Endothelial cell of umbilical vein (primary cell): ENCODE data around the gene GPS1. TPM values are rescaled to one million over a fixed set of nuclear protein-coding genes. Genes with fewer than 3 reads are reported as not detected.

Experiments
- BruUV-seq: library from RNA; stranded (reverse); fragments of 400-500 nt; replicated peaks from 2 replicates; lab custom pipeline; 2021; lab: Mats Ljungman, UMichigan
- CTCF ChIA-PET: fragments of 300-600, 350-600 bp; sonication (Branson Sonifier 250); formaldehyde crosslinking; loops from one replicate; lab custom pipeline; 2021; ENCODE audit warnings: antibody characterized with exemption, inconsistent platforms; lab: Charles Lee
- POLR2A ChIA-PET: fragments of 300-600, 350-600 bp; sonication (Branson Sonifier 250); formaldehyde crosslinking; loops from one replicate; lab custom pipeline; 2021; ENCODE audit warnings: antibody characterized with exemption, inconsistent platforms; lab: Charles Lee
- DNase-seq: peaks from one replicate; pipeline ENCODE4 v3.0.0-alpha.2; 2011; ENCODE audit warnings: low read depth, low spot score
- FAIRE-seq: peaks from 2 replicates; lab custom pipeline; 2011; peaks lifted over from hg19 to GRCh38; lab: Jason Lieb, UNC
- H2AFZ ChIP-seq: 2 replicates; pipeline ENCODE4 v1.6.0; 2012; ENCODE audit warnings: low read depth, low read length, control low read depth, inconsistent platforms
- H3K27ac ChIP-seq: 2 replicates; pipeline ENCODE4 v1.5.1; 2011; ENCODE audit warnings: low read depth, mild to moderate bottlenecking, control low read depth, low read length, moderate library complexity; ENCODE audit not compliant: insufficient read depth
- H3K27me3 ChIP-seq, 2 experiments: 2 replicates each; pipeline versions ENCODE4 v1.6.0 to v1.6.1; 2011; ENCODE audit warnings: low read length in 2 of 2, mixed read lengths in 1 of 2; ENCODE audit not compliant: control insufficient read depth in 2 of 2, insufficient read depth in 2 of 2
- H3K36me3 ChIP-seq, 2 experiments: 2 replicates in 1 of 2; 3 replicates in 1 of 2; pipeline ENCODE4 v1.5.1; 2011; ENCODE audit warnings: low read length in 2 of 2, mild to moderate bottlenecking in 1 of 2, moderate library complexity in 1 of 2; ENCODE audit not compliant: control insufficient read depth in 2 of 2, insufficient read depth in 2 of 2; ENCODE audit errors: extremely low read depth in 1 of 2
- H3K4me1 ChIP-seq: 3 replicates; pipeline ENCODE4 v1.5.1; 2011; ENCODE audit warnings: mild to moderate bottlenecking, low read length; ENCODE audit not compliant: control insufficient read depth, insufficient read depth; ENCODE audit errors: extremely low read depth
- H3K4me2 ChIP-seq: 2 replicates; pipeline ENCODE4 v1.6.1; 2011; ENCODE audit warnings: low read length, control low read depth, mixed read lengths; ENCODE audit not compliant: insufficient read depth
- H3K4me3 ChIP-seq, 3 experiments: fragments of 200-600 bp in 1 of 3; sonication (generic), shearing (Covaris generic) in 1 of 3; replicated peaks in 1 of 3; 2 replicates each; pipeline ENCODE4 v1.5.1; 2011 to 2016; ENCODE audit warnings: control low read depth in 3 of 3, low read length in 3 of 3, mild to moderate bottlenecking in 2 of 3, inconsistent platforms in 1 of 3, low read depth in 1 of 3, moderate library complexity in 1 of 3; ENCODE audit not compliant: insufficient read depth in 1 of 3
- H3K79me2 ChIP-seq: 2 replicates; pipeline ENCODE4 v1.6.0; 2012; ENCODE audit warnings: low read length, inconsistent platforms; ENCODE audit not compliant: control insufficient read depth, insufficient read depth
- H3K9ac ChIP-seq: replicated peaks from 2 replicates; pipeline ENCODE3; 2011; ENCODE audit warnings: low read length, control low read depth; ENCODE audit not compliant: insufficient read depth; ENCODE audit errors: extremely low read depth
- H3K9me1 ChIP-seq: replicated peaks from 3 replicates; pipeline ENCODE4 v1.6.0; 2011; ENCODE audit warnings: mild to moderate bottlenecking, low read length; ENCODE audit not compliant: control insufficient read depth, insufficient read depth; ENCODE audit errors: extremely low read depth
- H3K9me3 ChIP-seq: replicated peaks from 2 replicates; pipeline ENCODE4 v1.5.1; 2012; ENCODE audit warnings: low read length, inconsistent platforms; ENCODE audit not compliant: control insufficient read depth, insufficient read depth
- H4K20me1 ChIP-seq: replicated peaks from 2 replicates; pipeline ENCODE3; 2011; ENCODE audit warnings: mild to moderate bottlenecking, low read length; ENCODE audit not compliant: control insufficient read depth, insufficient read depth; ENCODE audit errors: extremely low read depth
- CTCF ChIP-seq, 2 donors: IDR thresholded peaks; 1 replicate in 1 of 2; 2 replicates in 1 of 2; pipeline ENCODE4 v1.5.1; 2011; ENCODE audit warnings: low read length in 2 of 2, mild to moderate bottlenecking in 2 of 2, moderate library complexity in 2 of 2, control low read depth in 1 of 2, inconsistent platforms in 1 of 2, low read depth in 1 of 2; ENCODE audit not compliant: insufficient read depth in 1 of 2; ENCODE audit errors: extremely low read depth in 1 of 2
- EZH2 ChIP-seq: IDR thresholded peaks from 2 replicates; pipeline ENCODE4 v1.6.1; 2012; ENCODE audit warnings: borderline replicate concordance, low read depth, mild to moderate bottlenecking, moderate library complexity, low read length, inconsistent platforms; ENCODE audit not compliant: severe bottlenecking
- FOS ChIP-seq: IDR thresholded peaks from 2 replicates; pipeline ENCODE4 v1.6.1; 2011; ENCODE audit warnings: mild to moderate bottlenecking, low read length, moderate library complexity, borderline replicate concordance; ENCODE audit not compliant: insufficient read depth
- GATA2 ChIP-seq: IDR thresholded peaks from 2 replicates; pipeline ENCODE4 v1.7.0; 2011; ENCODE audit warnings: low read depth, mild to moderate bottlenecking, moderate library complexity, mixed read lengths, low read length; ENCODE audit not compliant: insufficient read length, insufficient read depth
- JUN ChIP-seq: IDR thresholded peaks from 2 replicates; pipeline ENCODE4 v1.6.1; 2011; ENCODE audit warnings: borderline replicate concordance, low read depth; ENCODE audit not compliant: insufficient read length, insufficient read depth
- MYC ChIP-seq: IDR thresholded peaks from one replicate; pipeline ENCODE4 v1.6.1; 2011; ENCODE audit warnings: mild to moderate bottlenecking, low read depth, low read length
- POLR2A ChIP-seq: IDR thresholded peaks from 2 replicates; pipeline ENCODE4 v1.6.1; 2012; ENCODE audit warnings: low read depth, mild to moderate bottlenecking, control low read depth, low read length
- POLR2AphosphoS5 ChIP-seq: IDR thresholded peaks from 2 replicates; pipeline ENCODE4 v1.6.1; 2012; ENCODE audit warnings: low read depth, mild to moderate bottlenecking, control low read depth, low read length, moderate library complexity; ENCODE audit not compliant: insufficient read depth
- dilution Hi-C: fragments of 300-500 bp; cut with MboI; formaldehyde crosslinking; loops from one replicate; pipeline ENCODE4 v1.15.0; 2019; ENCODE audit warnings: low sequenced_read_pairs; ENCODE audit not compliant: extremely low pct_ligation_motif_present
- intact Hi-C: fragments of 100-400 bp; cut with micrococcal nuclease; formaldehyde crosslinking; loops from one replicate; pipeline ENCODE4 v1.10.0; 2022
- polyA plus RNA-seq, 4 experiments: library from polyadenylated mRNA; depleted of rRNA in 3 of 4; stranded (reverse) in 3 of 4; unstranded in 1 of 4; fragments of >200 nt; gene quantifications; 2 replicates each; pipeline versions ENCODE4 v1.2.1 to v1.2.3, GENCODE V29; 2011 to 2012; ENCODE audit warnings: missing spikeins in 1 of 4
- total RNA-seq: library from RNA; stranded (reverse); gene quantifications from 2 replicates; pipeline ENCODE4 v1.2.3, GENCODE V29; 2021
- TF ChIP-seq, protein P1 (sequence below): IDR thresholded peaks from 2 replicates; pipeline ENCODE4 v1.6.1; 2011; ENCODE audit not compliant: insufficient read depth, insufficient read length

GPS1 gene
- total and polyA plus RNA-seq, 2 donors (not counting 3 experiments of a cell fraction or from before 2014, with no cell fraction given) = 116 to 178 TPM

- Histone ChIP-seq H3K79me2 (no peaks in the 10 kb centered on the region), H3K4me2 (no peak overlapping the region), H3K27ac (peak overlapping the region; percentile 54), H3K9ac (no peak overlapping the region), H3K9me3 (no peaks in the 10 kb centered on the region), H4K20me1 (no peaks in the 10 kb centered on the region), H3K27me3 (no peaks in the 10 kb centered on the region), H3K36me3 (no peaks in the 10 kb centered on the region), H2AFZ (peak overlapping the region; percentile 63), H3K9me1 (no peaks in the 10 kb centered on the region), H3K4me3 (no peak overlapping the region), H3K4me1 (peaks cover 13% of the 10 kb centered on the region)
- FAIRE-seq (peak; percentile 98), DNase-seq (peak; percentile 93)
- TF ChIP-seq, protein P1, sequence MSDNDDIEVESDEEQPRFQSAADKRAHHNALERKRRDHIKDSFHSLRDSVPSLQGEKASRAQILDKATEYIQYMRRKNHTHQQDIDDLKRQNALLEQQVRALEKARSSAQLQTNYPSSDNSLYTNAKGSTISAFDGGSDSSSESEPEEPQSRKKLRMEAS = peak; percentile 89
- TF ChIP-seq EZH2 (no peak), GATA2 (no peak), MYC (peak; percentile 87), CTCF (IDR thresholded peaks at IDR 0.05; ENCODE audit: extremely low read depth in 1 of 2, insufficient read depth in 1 of 2, low read depth in 1 of 2, low read length in 2 of 2) (no peak), JUN (peak; percentile 69), POLR2AphosphoS5 (peak; percentile 46), FOS (peak; percentile 84), POLR2A (no peak)
- POLR2A ChIA-PET = interaction anchor here (0.7 to 1.0 kb wide), 2 partner anchors 16 to 25 kb away, joined by 3 read pairs; no protein-coding TSS in a partner anchor
- no TSS peak for BruUV-seq
- intact Hi-C loops (loop anchor here (1.0 to 5.0 kb wide), 2 partner anchors 25 to 76 kb away; partner anchors contain the start of gene MAFG), dilution Hi-C loops (no loop called here)
- CTCF ChIA-PET = interaction anchor here (0.9 to 3.5 kb wide), 9 partner anchors 10 to 202 kb away, joined by 3 to 30 read pairs (median 6); partner anchors contain the start of genes CENPX, DCXR and LRRC45
These were observed 48.0 kb upstream of the GPS1 start for GRCh38 chr17:82003411-82004381.
